ENCODE results near the gene SURF2.

The SURF2 gene

DNA sequence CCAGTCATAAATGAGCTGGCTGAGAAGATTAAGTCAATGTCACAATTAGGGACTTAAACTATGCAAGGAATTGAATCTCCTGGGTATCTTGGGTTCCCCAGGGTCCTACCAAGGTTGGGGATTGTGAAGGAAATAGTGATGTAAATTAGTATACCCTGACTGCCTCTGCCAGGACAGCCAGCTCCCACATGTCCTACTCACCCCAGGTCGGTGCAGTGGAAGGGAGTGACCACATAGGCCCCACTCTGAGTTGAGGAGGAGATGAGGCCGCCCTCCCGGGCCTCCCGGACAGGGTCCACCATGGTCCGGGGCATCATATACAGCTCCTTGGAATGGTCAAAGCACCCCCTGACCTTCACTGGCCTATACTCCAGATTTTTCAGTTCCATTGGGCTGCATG lies 2.8 kb upstream of the SURF2 start:
- DNase-seq (ENCODE audit: low read depth in 4 of 4, low spot score in 1 of 4), result no peak

- no peak for DNase-seq (ENCODE audit: low read depth in 4 of 4, low spot score in 1 of 4)
Observed at GRCh38 chr9:133354766-133355165, 1.6 kb upstream of the SURF2 start.

DNA sequence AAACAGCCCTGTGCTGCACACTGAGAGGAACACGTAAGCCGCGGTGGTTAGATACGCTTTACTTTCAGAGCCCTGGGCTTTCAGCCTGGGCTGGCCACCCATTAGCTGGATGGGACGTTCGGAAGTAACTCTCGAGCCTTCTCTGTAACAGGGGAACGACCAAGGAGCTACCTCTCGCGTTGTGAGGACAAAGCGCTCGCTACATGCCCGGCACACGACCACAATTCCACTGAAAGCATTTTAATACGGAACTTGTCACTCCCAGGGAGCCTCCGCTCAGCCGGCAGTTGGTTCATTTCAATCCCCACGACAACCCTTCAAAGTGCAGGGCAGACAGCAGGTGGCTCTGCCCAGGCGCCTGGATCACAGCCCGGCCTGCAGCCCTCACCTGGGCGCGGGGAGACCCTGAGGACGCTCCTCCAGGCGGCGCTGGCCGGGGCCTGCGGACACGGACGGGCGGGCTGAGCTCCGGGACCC lies 431 bp upstream of the SURF2 start:
- DNase-seq (ENCODE audit: low read depth in 4 of 4, low spot score in 1 of 4), result no peak

DNA sequence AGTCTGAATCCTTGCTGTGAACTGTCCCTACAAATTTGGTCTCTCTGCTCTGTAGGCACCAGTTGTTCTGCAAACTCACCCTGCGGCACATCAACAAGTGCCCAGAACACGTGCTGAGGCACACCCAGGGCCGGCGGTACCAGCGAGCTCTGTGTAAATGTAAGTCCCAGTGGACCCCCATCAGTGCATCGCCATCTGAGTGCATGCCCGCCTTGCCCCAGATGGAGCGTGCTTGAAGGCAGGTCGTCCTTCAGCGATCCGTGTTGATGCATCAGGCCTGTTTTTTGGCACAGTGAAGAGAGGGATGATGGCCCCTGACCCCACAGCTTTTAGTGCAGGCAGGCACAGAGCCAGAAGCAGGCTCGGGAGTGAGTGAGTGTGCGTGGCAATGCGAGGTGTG lies 1.3 kb downstream of the SURF2 start:
- no peak for DNase-seq (ENCODE audit: low read depth in 4 of 4, low spot score in 1 of 4)

GRCh38 chr9:133359399-133360175 lies 3.2 kb downstream of the SURF2 start:
- no peak for DNase-seq (ENCODE audit: low read depth in 4 of 4, low spot score in 1 of 4)

- no peak for DNase-seq (ENCODE audit: low read depth in 4 of 4, low spot score in 1 of 4)
Observed at GRCh38 chr9:133360400-133361393, 4.3 kb downstream of the SURF2 start.

DNA sequence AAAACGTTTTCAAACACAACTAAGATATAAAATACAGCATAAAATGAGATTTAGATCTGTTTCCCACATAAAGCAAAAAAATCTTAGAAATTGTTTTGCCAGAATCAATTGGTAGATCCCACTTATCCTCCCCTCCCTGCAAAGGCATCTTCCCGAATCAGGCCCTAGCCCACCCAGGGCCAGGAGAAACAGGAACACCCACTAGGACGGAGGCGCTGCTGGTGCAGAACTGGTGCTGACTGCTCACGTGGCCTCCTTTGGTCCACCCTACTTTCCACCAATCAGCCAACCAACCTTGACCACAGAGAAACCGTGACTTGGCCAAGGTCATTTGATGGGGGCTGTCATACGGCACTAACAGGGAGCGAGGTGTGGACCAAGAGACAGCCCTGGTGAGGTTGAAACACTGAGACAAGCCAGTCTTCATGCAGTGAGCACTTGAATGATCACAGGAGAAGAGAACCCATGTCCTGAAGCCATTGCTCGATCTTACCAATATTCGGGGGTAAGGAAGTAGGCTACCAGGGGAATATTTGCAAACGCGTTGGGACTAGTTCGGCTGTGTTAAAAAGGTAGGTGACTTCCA lies 5.2 kb downstream of the SURF2 start:
- no peak for DNase-seq (ENCODE audit: low read depth in 4 of 4, low spot score in 1 of 4)

GRCh38 chr9:133362359-133363044 lies 6.2 kb downstream of the SURF2 start:
- DNase-seq (ENCODE audit: low read depth in 4 of 4, low spot score in 1 of 4), result no peak

GRCh38 chr9:133366435-133366834 lies 10.1 kb downstream of the SURF2 start:
- DNase-seq (ENCODE audit: low read depth in 4 of 4, low spot score in 1 of 4), result no peak

DNA sequence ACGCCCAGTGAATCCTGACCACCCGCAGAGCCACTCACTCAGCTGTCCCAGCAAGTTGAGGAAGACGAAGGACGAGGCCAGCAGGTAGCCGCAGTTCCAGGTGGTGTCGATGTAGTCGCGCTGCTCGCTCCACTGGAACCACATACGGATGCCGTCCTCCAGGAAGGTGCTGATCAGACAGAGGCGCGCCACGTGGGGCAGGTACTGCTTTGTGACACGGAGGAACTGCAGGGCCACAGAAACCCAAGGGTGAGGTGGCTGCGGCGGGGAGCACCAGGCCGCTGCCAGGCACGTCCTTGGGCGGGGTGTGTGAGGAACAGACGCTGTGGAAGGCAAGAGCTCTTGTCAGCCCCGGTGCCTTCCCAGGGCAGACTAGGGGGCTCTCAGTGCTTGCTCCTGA lies 10.9 kb downstream of the SURF2 start:
- no peak for DNase-seq (ENCODE audit: low read depth in 4 of 4, low spot score in 1 of 4)

GRCh38 chr9:133367778-133368177 lies 11.4 kb downstream of the SURF2 start:
- DNase-seq (ENCODE audit: low read depth in 4 of 4, low spot score in 1 of 4), result no peak

GRCh38 chr9:133368249-133368881 lies 12.0 kb downstream of the SURF2 start:
- no peak for DNase-seq (ENCODE audit: low read depth in 4 of 4, low spot score in 1 of 4)

DNA sequence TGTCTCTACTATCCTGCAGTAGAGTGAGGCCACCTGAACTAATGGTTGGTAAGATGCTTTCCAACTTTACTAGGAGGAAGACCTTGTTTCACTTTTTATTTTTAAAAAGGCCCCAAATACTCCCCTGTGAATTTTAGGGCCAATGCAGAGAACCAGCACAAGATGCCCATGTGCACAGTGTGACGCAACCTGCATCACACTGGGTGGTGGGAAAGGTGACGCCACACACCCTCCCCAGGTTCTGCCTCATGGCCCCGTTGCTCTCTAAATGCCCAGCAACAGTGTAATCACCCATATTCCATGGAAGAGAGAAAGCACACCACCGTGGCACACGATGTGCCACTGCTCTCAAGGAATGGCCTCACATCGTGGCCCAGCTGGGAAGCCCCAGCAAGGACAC lies 13.1 kb downstream of the SURF2 start:
- no peak for DNase-seq (ENCODE audit: low read depth in 4 of 4, low spot score in 1 of 4)

- no peak for DNase-seq (ENCODE audit: low read depth in 4 of 4, low spot score in 1 of 4)
Observed at GRCh38 chr9:133369933-133370332, 13.6 kb downstream of the SURF2 start.

DNA sequence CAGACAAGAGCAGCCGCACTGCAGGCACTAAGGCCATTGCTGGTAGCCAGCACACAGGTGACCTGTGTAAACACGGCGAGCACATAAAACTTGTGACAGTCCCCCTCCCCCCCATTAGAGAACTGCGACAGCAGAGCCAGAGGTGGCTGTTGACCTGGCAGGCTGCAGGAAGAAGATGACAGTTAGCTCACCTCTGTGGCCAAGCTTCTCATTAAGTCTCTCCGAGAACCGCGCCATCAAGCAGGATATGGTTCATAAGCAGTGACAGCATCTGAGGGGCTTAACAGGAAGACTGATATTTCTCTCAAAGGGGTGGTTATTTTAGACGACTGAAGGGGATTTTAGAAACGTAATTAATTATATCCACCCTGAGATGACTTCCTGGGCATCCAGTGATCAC lies 14.3 kb downstream of the SURF2 start:
- DNase-seq (ENCODE audit: low read depth in 4 of 4, low spot score in 1 of 4), result no peak

DNA sequence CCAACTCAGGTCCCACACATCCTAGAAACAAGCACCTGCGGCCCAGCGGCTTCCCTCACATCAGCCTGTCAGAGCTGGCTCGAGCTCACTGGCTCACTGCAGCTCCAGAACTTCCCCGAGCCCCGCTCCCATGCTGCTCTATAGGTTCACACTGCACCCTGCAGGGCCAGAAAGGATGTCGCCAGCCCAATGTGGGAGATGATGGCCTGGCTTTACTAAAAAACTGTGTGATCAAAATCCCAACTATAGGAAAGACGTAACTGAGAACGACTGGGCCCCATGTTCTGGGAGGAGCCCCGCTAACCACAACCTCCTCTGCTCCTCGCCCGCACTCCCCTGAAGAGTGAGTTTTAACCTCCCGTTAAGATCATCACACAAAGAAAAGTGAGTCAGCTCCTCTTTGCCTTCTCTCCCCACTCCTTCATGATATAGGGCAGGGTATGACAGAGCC lies 14.9 kb downstream of the SURF2 start:
- DNase-seq (ENCODE audit: low read depth in 4 of 4, low spot score in 1 of 4), result peak in 3 of 4 experiments; percentile 49 to 80 (median 67)

DNA sequence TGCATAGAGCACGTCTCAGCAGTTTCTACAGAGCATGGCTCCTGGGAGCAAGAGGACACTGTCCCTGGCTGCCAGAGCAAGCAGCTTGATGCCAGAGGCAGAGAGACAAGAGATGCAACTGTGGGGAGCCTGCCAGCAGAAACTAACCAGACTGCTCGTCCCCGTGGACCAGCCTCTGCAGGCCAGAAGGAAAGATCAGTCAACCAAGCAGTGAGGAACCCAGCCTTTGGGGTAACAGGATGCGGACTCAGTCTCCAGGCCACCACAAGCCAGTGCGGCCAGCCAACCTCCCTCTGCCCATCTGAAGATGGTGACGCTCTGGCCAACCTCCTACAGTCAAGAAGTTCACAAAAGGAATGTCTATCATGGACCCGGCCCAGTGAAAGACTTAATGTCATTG lies 15.8 kb downstream of the SURF2 start:
- no peak for DNase-seq (ENCODE audit: low read depth in 4 of 4, low spot score in 1 of 4)

DNA sequence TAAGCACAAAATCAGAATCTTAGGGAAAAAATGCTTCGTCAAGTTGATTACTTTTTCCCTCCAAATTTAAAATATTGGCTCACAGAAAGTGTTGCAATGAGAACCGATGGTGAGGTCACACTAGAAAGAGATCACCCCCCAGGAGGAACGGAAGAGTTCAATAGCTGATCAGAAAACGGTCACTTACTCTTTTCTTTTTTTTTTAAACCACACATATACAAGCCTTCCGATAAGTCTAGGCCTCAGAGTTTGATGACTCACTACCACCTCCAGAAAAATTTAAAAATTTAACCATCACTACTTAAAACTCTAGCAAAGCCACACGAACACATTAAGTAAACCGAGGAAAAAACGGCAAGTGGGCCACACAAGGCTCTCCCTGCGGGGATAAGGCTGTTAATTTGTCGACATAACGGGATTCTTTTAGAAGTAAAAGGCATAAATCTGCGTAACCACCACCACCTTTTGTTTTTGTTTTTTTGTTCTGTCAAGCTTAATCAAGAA lies 18.3 kb downstream of the SURF2 start:
- DNase-seq (ENCODE audit: low read depth in 4 of 4, low spot score in 1 of 4), result no peak

DNA sequence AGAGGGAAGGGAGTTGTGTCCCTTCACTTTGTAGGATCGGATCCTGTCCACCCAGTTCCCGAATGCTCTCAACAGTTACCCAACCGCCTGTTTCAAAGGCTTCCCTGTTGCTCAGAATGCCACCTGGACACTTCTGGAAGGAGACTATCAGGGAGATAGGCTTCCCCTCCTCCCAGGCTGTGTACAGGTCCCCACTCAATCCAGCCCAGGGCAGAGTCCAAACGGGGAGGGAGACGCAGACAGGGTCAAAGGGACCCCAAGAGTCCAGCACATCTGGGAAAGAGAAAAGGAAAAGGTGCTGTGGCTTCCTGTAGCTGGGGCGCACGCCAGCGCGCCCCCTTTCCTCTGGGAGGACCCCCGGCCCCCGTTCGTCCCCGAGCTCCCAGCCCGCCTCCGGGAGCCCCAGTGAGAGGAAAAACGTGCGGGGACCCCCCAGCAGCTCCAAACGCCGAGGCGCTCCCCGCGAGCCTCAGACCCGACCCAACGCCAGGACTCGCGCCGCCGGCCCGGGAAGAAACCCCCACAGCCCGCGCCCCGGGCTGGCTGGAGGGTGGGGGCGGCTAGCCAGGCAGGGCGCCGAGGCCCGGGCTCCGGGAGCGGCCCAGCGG lies 18.9 kb downstream of the SURF2 start:
- no peak for DNase-seq (ENCODE audit: low read depth in 4 of 4, low spot score in 1 of 4)

Data from stimulated activated CD4-positive, alpha-beta T cell treated with anti-CD3 and anti-CD28 coated beads, Interleukin-1b, Interleukin-23, amount 100 ng/mL, for 24 hours (primary cell).